Panc1 (cell line): Measurements from ENCODE around the gene TESMIN. TPM values are rescaled to one million over a fixed set of nuclear protein-coding genes. Genes with fewer than 3 reads are reported as not detected.

ENCODE experiments used
- ATAC-seq: fragments of 200-7000 bp; cut with Tn5 transposase; 2 replicates; pipeline ENCODE4 v1.9.1; 2020; ENCODE audit warnings: mild to moderate bottlenecking, moderate library complexity
- BruUV-seq: library from RNA; stranded (reverse); fragments of 400-500 nt; replicated peaks from 2 replicates; lab custom pipeline; 2021; lab: Mats Ljungman, UMichigan
- CTCF ChIA-PET: fragments of 300-600 bp; sonication (Branson Sonifier 250); formaldehyde crosslinking; loops from one replicate; lab custom pipeline; 2022; ENCODE audit warnings: antibody characterized with exemption; lab: Charles Lee
- POLR2A ChIA-PET: fragments of 300-600 bp; sonication (Branson Sonifier 250); formaldehyde crosslinking; loops from one replicate; lab custom pipeline; 2022; ENCODE audit warnings: antibody characterized with exemption; lab: Charles Lee
- DNase-seq: peaks from one replicate; pipeline ENCODE4 v3.0.0-alpha.2; 2010; ENCODE audit warnings: low read depth, low spot score
- H3K27ac ChIP-seq: 2 replicates; pipeline ENCODE4 v1.5.1; 2011; ENCODE audit warnings: mild to moderate bottlenecking, low read length, inconsistent platforms
- H3K27me3 ChIP-seq: fragments of 200-500 bp; sonication (Bioruptor generic); 2 replicates; pipeline ENCODE4 v1.6.0; 2014; ENCODE audit warnings: low read length, inconsistent platforms; ENCODE audit not compliant: control insufficient read depth, insufficient read depth
- H3K36me3 ChIP-seq: fragments of 200-500 bp; sonication (Bioruptor generic); 2 replicates; pipeline ENCODE4 v1.5.1; 2014; ENCODE audit warnings: inconsistent platforms, mild to moderate bottlenecking, low read length, moderate library complexity; ENCODE audit not compliant: control insufficient read depth, insufficient read depth
- H3K4me1 ChIP-seq: 2 replicates; pipeline ENCODE4 v1.5.1; 2011; ENCODE audit warnings: inconsistent platforms, mild to moderate bottlenecking, low read length, moderate library complexity; ENCODE audit not compliant: control insufficient read depth, insufficient read depth
- H3K4me3 ChIP-seq, 2 experiments: 2 replicates each; pipeline ENCODE4 v1.5.1; 2011 to 2012; ENCODE audit warnings: low read depth in 2 of 2, low read length in 2 of 2, mild to moderate bottlenecking in 2 of 2, inconsistent platforms in 1 of 2, moderate library complexity in 1 of 2
- H3K9me3 ChIP-seq: fragments of 200-500 bp; sonication (Bioruptor generic); 2 replicates; pipeline ENCODE4 v1.5.1; 2014; ENCODE audit warnings: low read depth, mild to moderate bottlenecking, inconsistent platforms, low read length, moderate library complexity; ENCODE audit not compliant: control insufficient read depth, insufficient read depth
- CTCF ChIP-seq: fragments of 450-650 bp; IDR thresholded peaks from 2 replicates; pipeline ENCODE4 v1.5.1; 2017; ENCODE audit warnings: mild to moderate bottlenecking
- POLR2AphosphoS5 ChIP-seq: IDR thresholded peaks from 2 replicates; pipeline ENCODE4 v1.6.1; 2012; ENCODE audit warnings: mild to moderate bottlenecking, low read depth, low read length, moderate library complexity
- REST ChIP-seq, 2 experiments: IDR thresholded peaks; 2 replicates each; pipeline ENCODE4 v1.6.1; 2011 to 2012; ENCODE audit warnings: low read depth in 2 of 2, control low read depth in 1 of 2, low read length in 1 of 2, mild to moderate bottlenecking in 1 of 2, moderate library complexity in 1 of 2; ENCODE audit not compliant: insufficient read depth in 1 of 2
- SIN3A ChIP-seq: IDR thresholded peaks from 2 replicates; pipeline ENCODE4 v1.6.1; 2012; ENCODE audit warnings: low read depth, mild to moderate bottlenecking, low read length, moderate library complexity, borderline replicate concordance; ENCODE audit not compliant: insufficient read depth
- TCF7L2 ChIP-seq: IDR thresholded peaks from 2 replicates; pipeline ENCODE4 v1.6.1; 2011; ENCODE audit warnings: mild to moderate bottlenecking, low read depth, low read length, inconsistent platforms
- in situ Hi-C: cut with HindIII; loops from 2 replicates; pipeline ENCODE4 v1.10.0; 2016; ENCODE audit warnings: low sequenced_read_pairs, low pct_unique_long_range_greater_than_20kb
- intact Hi-C: fragments of 100-400 bp; cut with micrococcal nuclease; formaldehyde crosslinking; loops from one replicate; pipeline ENCODE4 v1.10.0; 2022; ENCODE audit not compliant: unreplicated experiment
- total RNA-seq: library from RNA; stranded (reverse); gene quantifications from one replicate; pipeline ENCODE4 v1.2.1, GENCODE V29; 2021; ENCODE audit not compliant: unreplicated experiment

The TESMIN gene
- total RNA-seq, 1 experiment from 2014 or later = 47.6 TPM

GRCh38 chr11:68722143-68722542 is 29.2 kb downstream of the TESMIN start:
- intact Hi-C loops (no loop called here), in situ Hi-C loops (no loop called here)
- ChIA-PET POLR2A (no interaction called here), CTCF (no interaction called here)
- ATAC-seq (no peak), DNase-seq (no peak)
- BruUV-seq = no TSS peak
- Histone ChIP-seq H3K36me3 (no peaks in the 10 kb centered on the region), H3K4me1 (no peaks in the 10 kb centered on the region), H3K4me3 (no peak overlapping the region), H3K27me3 (no peaks in the 10 kb centered on the region), H3K9me3 (no peaks in the 10 kb centered on the region), H3K27ac (no peak overlapping the region)
- TF ChIP-seq REST (IDR thresholded peaks at IDR 0.05; ENCODE audit: insufficient read depth in 1 of 2, low read depth in 2 of 2, low read length in 1 of 2) = no peak
- no peak for TF ChIP-seq SIN3A
- no peak for TF ChIP-seq TCF7L2
- no peak for TF ChIP-seq CTCF
- TF ChIP-seq POLR2AphosphoS5 = no peak

- POLR2A ChIA-PET = no interaction called here
- intact Hi-C loops = no loop called here
- no TSS peak for BruUV-seq
Observed at GRCh38 chr11:68721075-68721474, 30.2 kb downstream of the TESMIN start.

More at GRCh38 chr11:68721075-68721474, 30.2 kb downstream of the TESMIN start:
- Histone ChIP-seq H3K27ac (no peak overlapping the region), H3K36me3 (no peaks in the 10 kb centered on the region), H3K4me1 (no peaks in the 10 kb centered on the region), H3K9me3 (no peaks in the 10 kb centered on the region), H3K4me3 (no peak overlapping the region), H3K27me3 (no peaks in the 10 kb centered on the region)
- no peak for DNase-seq
- ATAC-seq = no peak
- in situ Hi-C loops = no loop called here
- TF ChIP-seq POLR2AphosphoS5 = no peak
- TF ChIP-seq SIN3A = no peak
- TF ChIP-seq REST (IDR thresholded peaks at IDR 0.05; ENCODE audit: insufficient read depth in 1 of 2, low read depth in 2 of 2, low read length in 1 of 2) = no peak
- no peak for TF ChIP-seq CTCF
- CTCF ChIA-PET = no interaction called here
